ENCODE measurements around the gene FBXO36. TPM values are rescaled to one million over a fixed set of nuclear protein-coding genes. Genes with fewer than 3 reads are reported as not detected.
"Not testable (repeated sequence)": the region's sequence is repeated elsewhere in the genome, so short reads cannot be mapped to it uniquely, and the experiment has no call there.

FBXO36 gene
- total RNA-seq, 6 experiments from 2014 or later = 1.3 to 2.9 (median 2.4) TPM

DNA sequence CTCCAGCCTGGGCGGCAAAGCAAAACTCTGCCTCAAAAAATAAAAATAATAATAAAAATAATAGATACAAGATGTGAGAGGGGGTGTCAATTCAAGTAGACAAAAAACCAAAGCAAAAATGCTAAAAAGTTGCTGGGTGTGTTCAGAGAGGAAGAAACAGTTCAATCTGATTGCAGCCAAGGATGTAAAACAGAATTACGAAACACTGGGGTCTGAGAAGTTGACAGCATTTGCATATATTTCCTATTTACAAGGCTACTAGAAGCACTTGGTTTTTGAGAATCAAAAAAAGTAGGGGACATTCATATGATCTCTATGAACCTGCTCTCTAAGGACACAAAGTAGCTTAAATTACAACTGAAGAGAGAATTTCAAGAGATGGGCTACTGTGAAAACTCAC, 8.1 kb upstream of the FBXO36 start:
- Mint-ChIP-seq H3K27me3 (ENCODE audit: insufficient read depth) (no peaks in the 10 kb centered on the region), H3K4me3 (no peak overlapping the region), H3K36me3 (ENCODE audit: low read depth) (peaks cover 20% of the 10 kb centered on the region), H3K9me3 (no peaks in the 10 kb centered on the region), H3K27ac (no peak overlapping the region), H3K4me1 (ENCODE audit: low read depth) (peaks cover 50% of the 10 kb centered on the region)
- TF ChIP-seq, protein P1, sequence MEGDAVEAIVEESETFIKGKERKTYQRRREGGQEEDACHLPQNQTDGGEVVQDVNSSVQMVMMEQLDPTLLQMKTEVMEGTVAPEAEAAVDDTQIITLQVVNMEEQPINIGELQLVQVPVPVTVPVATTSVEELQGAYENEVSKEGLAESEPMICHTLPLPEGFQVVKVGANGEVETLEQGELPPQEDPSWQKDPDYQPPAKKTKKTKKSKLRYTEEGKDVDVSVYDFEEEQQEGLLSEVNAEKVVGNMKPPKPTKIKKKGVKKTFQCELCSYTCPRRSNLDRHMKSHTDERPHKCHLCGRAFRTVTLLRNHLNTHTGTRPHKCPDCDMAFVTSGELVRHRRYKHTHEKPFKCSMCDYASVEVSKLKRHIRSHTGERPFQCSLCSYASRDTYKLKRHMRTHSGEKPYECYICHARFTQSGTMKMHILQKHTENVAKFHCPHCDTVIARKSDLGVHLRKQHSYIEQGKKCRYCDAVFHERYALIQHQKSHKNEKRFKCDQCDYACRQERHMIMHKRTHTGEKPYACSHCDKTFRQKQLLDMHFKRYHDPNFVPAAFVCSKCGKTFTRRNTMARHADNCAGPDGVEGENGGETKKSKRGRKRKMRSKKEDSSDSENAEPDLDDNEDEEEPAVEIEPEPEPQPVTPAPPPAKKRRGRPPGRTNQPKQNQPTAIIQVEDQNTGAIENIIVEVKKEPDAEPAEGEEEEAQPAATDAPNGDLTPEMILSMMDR (IDR thresholded peaks at IDR 0.05) = no peak
- DNase-seq = no peak

- Mint-ChIP-seq H3K36me3 (ENCODE audit: low read depth) (peaks cover 25% of the 10 kb centered on the region), H3K27me3 (ENCODE audit: insufficient read depth) (peaks cover 3% of the 10 kb centered on the region), H3K9me3 (no peaks in the 10 kb centered on the region), H3K4me3 (no peak overlapping the region), H3K4me1 (ENCODE audit: low read depth) (peaks cover 34% of the 10 kb centered on the region), H3K27ac (peak overlapping the region; percentile 25)
- TF ChIP-seq, protein P1 (IDR thresholded peaks at IDR 0.05) = no peak
- DNase-seq = no peak
These were observed 4.5 kb upstream of the FBXO36 start for GRCh38 chr2:229917793-229918192.

GRCh38 chr2:229920011-229920641, 2.2 kb upstream of the FBXO36 start:
- H3K36me3 Mint-ChIP-seq (ENCODE audit: low read depth) = peaks cover 21% of the 10 kb centered on the region
- TF ChIP-seq, protein P1 (IDR thresholded peaks at IDR 0.05) = no peak
- peaks cover 3% of the 10 kb centered on the region for H3K27me3 Mint-ChIP-seq (ENCODE audit: insufficient read depth)
- no peaks in the 10 kb centered on the region for H3K9me3 Mint-ChIP-seq
- DNase-seq = no peak
- H3K4me1 Mint-ChIP-seq (ENCODE audit: low read depth) = peaks cover 33% of the 10 kb centered on the region
- H3K4me3 Mint-ChIP-seq = peak overlapping the region; percentile 99
- peak overlapping the region; percentile 98 for H3K27ac Mint-ChIP-seq

DNA sequence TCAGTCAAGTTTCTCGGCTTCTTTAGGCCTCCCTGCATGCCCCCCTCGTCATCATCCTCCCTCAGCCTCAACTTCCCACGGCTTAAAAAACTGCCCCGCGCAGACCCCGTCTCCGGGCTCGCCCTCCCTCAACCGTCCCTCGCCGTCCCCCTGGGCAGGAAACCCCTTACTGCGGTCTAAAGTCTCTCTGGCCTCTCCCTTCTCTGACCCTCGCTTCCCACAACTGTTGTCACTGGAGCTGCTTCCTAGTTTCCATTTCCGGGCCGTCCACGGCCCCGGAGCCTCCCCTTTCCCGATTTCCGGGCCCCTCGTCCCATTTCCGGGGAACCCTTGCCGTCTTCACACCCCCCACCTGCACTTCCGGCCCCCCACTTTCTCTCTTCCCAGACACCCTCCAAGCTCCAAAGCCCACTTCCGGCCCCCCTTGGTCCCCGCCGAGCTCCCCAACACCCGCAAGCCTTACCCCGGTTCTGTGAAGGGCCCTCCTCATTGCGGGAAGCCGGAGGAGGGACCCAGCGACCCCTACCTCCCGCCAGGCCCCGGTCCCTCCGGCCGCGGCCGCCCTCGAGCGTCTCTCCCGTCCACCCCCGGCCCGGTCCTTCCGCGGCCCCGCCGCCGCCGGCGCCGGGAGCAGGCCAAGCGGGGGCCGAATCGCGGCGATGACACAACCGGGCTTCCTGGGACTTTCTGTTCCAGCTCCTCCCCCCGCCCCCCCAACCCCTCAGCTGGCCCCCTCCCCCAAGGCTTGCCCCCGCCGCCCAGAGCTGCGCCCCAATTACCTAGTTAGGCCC, 1.0 kb upstream of the FBXO36 start:
- H3K4me1 Mint-ChIP-seq (ENCODE audit: low read depth) = peaks cover 39% of the 10 kb centered on the region
- peak overlapping the region; percentile 99 for H3K4me3 Mint-ChIP-seq
- peak; percentile 62 for DNase-seq
- TF ChIP-seq, protein P1 (IDR thresholded peaks at IDR 0.05) = no peak; the same call in 1 of the 2 replicates
- peak overlapping the region; percentile 98 for H3K27ac Mint-ChIP-seq
- peaks cover 3% of the 10 kb centered on the region for H3K27me3 Mint-ChIP-seq (ENCODE audit: insufficient read depth)
- H3K36me3 Mint-ChIP-seq (ENCODE audit: low read depth) = peaks cover 17% of the 10 kb centered on the region
- H3K9me3 Mint-ChIP-seq = no peaks in the 10 kb centered on the region

- H3K36me3 Mint-ChIP-seq (ENCODE audit: low read depth) = peaks cover 13% of the 10 kb centered on the region
- DNase-seq = peak; percentile 96
- peak within 1 kb of the TSS; percentile 99 for H3K4me3 Mint-ChIP-seq
- H3K4me1 Mint-ChIP-seq (ENCODE audit: low read depth) = peaks cover 42% of the 10 kb centered on the region
- H3K27ac Mint-ChIP-seq = peak within 1 kb of the TSS; percentile 99
- TF ChIP-seq, protein P1 (IDR thresholded peaks at IDR 0.05) = no peak
- H3K27me3 Mint-ChIP-seq (ENCODE audit: insufficient read depth) = peaks cover 3% of the 10 kb centered on the region
- no peaks in the 10 kb centered on the region for H3K9me3 Mint-ChIP-seq
These were observed 333 bp upstream of the FBXO36 start, which contains the start of gene TRIP12 for GRCh38 chr2:229921892-229922448. Gene TRIP12, minus strand, starts transcription at chr2:229922009. Its CDS starts 41,930 bp downstream, at chr2:229880079.

DNA sequence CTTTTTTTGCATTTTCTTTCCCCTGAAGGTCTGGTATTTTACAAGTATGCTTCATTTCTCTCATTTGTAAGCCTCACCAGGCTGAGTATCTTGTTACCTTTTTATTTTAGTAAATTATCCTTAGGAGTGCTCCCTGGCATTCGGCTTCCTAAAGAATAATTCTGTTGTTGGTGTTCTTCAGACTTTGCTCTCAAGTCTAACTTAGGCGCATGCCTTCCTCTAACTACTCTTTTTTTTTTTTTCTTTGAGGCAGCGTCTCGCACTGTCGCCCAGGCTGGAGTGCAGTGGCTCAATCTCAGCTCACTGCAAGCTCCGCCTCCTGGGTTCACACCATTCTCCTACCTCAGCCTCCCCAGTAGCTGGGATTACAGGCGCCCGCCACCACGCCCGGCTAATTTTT, 2.2 kb downstream of the FBXO36 start:
- Mint-ChIP-seq H3K4me1 (ENCODE audit: low read depth) (peaks cover 51% of the 10 kb centered on the region), H3K4me3 (peak overlapping the region; percentile 99)
- not testable (repeated sequence) for H3K36me3 Mint-ChIP-seq (ENCODE audit: low read depth); H3K27me3 Mint-ChIP-seq (ENCODE audit: insufficient read depth); H3K27ac Mint-ChIP-seq; H3K9me3 Mint-ChIP-seq; DNase-seq

All from HFFc6 (cell line).